ENCODE results near the gene LZTS3. TPM values are rescaled to one million over a fixed set of nuclear protein-coding genes. Genes with fewer than 3 reads are reported as not detected.

The LZTS3 gene
- total RNA-seq, 1 experiment from 2014 or later: 6.1 TPM

- Histone ChIP-seq H3K4me3 (ENCODE audit: low read depth, low read length, poor library complexity, severe bottlenecking) (peak overlapping the region; percentile 71), H3K36me3 (ENCODE audit: insufficient read depth, low read length, poor library complexity, severe bottlenecking) (peaks cover 26% of the 10 kb centered on the region), H3K9me3 (ENCODE audit: low read depth, low read length, poor library complexity, severe bottlenecking) (no peaks in the 10 kb centered on the region), H3K27ac (ENCODE audit: low read depth, low read length, poor library complexity, severe bottlenecking) (peak overlapping the region; percentile 87), H3K27me3 (replicated peaks; ENCODE audit: insufficient read depth, low read depth, low read length, poor library complexity) (no peaks in the 10 kb centered on the region), H3K4me1 (ENCODE audit: insufficient read depth, low read length, poor library complexity, severe bottlenecking) (peaks cover 8% of the 10 kb centered on the region)
- peak; percentile 39 for DNase-seq (ENCODE audit: low spot score)
- BruUV-seq (replicated peaks): no TSS peak
- CTCF ChIA-PET: interaction anchor here (0.6 kb wide), 1 partner anchor 150 kb away, joined by 7 read pairs; no protein-coding TSS in a partner anchor
- intact Hi-C loops (cut with micrococcal nuclease; ENCODE audit: unreplicated experiment): no loop called here
- TF ChIP-seq CTCF (conservative IDR thresholded peaks at IDR 0.05; ENCODE audit: low read depth, low read length) (no peak), EZH2 (IDR thresholded peaks at IDR 0.05; ENCODE audit: borderline replicate concordance, low read depth, low read length, poor library complexity, severe bottlenecking) (no peak)
- POLR2A ChIA-PET (ENCODE audit: low non-redundant PET): no interaction called here
These were observed 30.2 kb upstream of the LZTS3 start for GRCh38 chr20:3203315-3204123.

GRCh38 chr20:3202965-3203314 is 29.6 kb upstream of the LZTS3 start:
- H3K4me1 ChIP-seq (ENCODE audit: insufficient read depth, low read length, poor library complexity, severe bottlenecking): peaks cover 8% of the 10 kb centered on the region
- ChIA-PET POLR2A (ENCODE audit: low non-redundant PET) (no interaction called here), CTCF (no interaction called here)
- peaks cover 26% of the 10 kb centered on the region for H3K36me3 ChIP-seq (ENCODE audit: insufficient read depth, low read length, poor library complexity, severe bottlenecking)
- intact Hi-C loops (cut with micrococcal nuclease; ENCODE audit: unreplicated experiment): no loop called here
- H3K4me3 ChIP-seq (ENCODE audit: low read depth, low read length, poor library complexity, severe bottlenecking): peak overlapping the region; percentile 71
- H3K9me3 ChIP-seq (ENCODE audit: low read depth, low read length, poor library complexity, severe bottlenecking): no peaks in the 10 kb centered on the region
- H3K27me3 ChIP-seq (replicated peaks; ENCODE audit: insufficient read depth, low read depth, low read length, poor library complexity): no peaks in the 10 kb centered on the region
- TF ChIP-seq CTCF (conservative IDR thresholded peaks at IDR 0.05; ENCODE audit: low read depth, low read length) (no peak), EZH2 (IDR thresholded peaks at IDR 0.05; ENCODE audit: borderline replicate concordance, low read depth, low read length, poor library complexity, severe bottlenecking) (no peak)
- no peak for DNase-seq (ENCODE audit: low spot score)
- peak overlapping the region; percentile 87 for H3K27ac ChIP-seq (ENCODE audit: low read depth, low read length, poor library complexity, severe bottlenecking)
- no TSS peak for BruUV-seq (replicated peaks)

- TF ChIP-seq EZH2 (IDR thresholded peaks at IDR 0.05; ENCODE audit: borderline replicate concordance, low read depth, low read length, poor library complexity, severe bottlenecking): no peak
- no peak for TF ChIP-seq CTCF (conservative IDR thresholded peaks at IDR 0.05; ENCODE audit: low read depth, low read length)
- H3K27ac ChIP-seq (ENCODE audit: low read depth, low read length, poor library complexity, severe bottlenecking): no peak overlapping the region
- CTCF ChIA-PET: no interaction called here
- POLR2A ChIA-PET (ENCODE audit: low non-redundant PET): no interaction called here
- DNase-seq (ENCODE audit: low spot score): no peak
- H3K4me1 ChIP-seq (ENCODE audit: insufficient read depth, low read length, poor library complexity, severe bottlenecking): peaks cover 8% of the 10 kb centered on the region
- H3K27me3 ChIP-seq (replicated peaks; ENCODE audit: insufficient read depth, low read depth, low read length, poor library complexity): no peaks in the 10 kb centered on the region
- intact Hi-C loops (cut with micrococcal nuclease; ENCODE audit: unreplicated experiment): no loop called here
- no TSS peak for BruUV-seq (replicated peaks)
- peaks cover 41% of the 10 kb centered on the region for H3K36me3 ChIP-seq (ENCODE audit: insufficient read depth, low read length, poor library complexity, severe bottlenecking)
- H3K9me3 ChIP-seq (ENCODE audit: low read depth, low read length, poor library complexity, severe bottlenecking): no peaks in the 10 kb centered on the region
- no peak overlapping the region for H3K4me3 ChIP-seq (ENCODE audit: low read depth, low read length, poor library complexity, severe bottlenecking)
These were observed 26.8 kb upstream of the LZTS3 start for GRCh38 chr20:3199976-3200755.

All from A673 (cell line).